Thyroid gland (tissue), 4 donors: ENCODE data around the gene FNDC10. TPM values are rescaled to one million over a fixed set of nuclear protein-coding genes. Genes with fewer than 3 reads are reported as not detected.
A peak's percentile ranks its signal among the peaks of the same experiment; 100 is the strongest.
"Not testable (repeated sequence)": the region's sequence is repeated elsewhere in the genome, so short reads cannot be mapped to it uniquely, and the experiment has no call there.

Experiments
- DNase-seq, 2 donors: peaks; one replicate each; pipeline ENCODE4 v3.0.0-alpha.2; 2019
- H3K27ac ChIP-seq, 3 donors: fragments of 200-600 bp; sonication (generic); 1 replicate in 2 of 3; 2 replicates in 1 of 3; pipeline ENCODE4 v1.5.1; 2016 to 2019; ENCODE audit warnings: mild to moderate bottlenecking in 1 of 3, moderate library complexity in 1 of 3
- H3K27me3 ChIP-seq: fragments of 200-600 bp; sonication (generic); one replicate; pipeline ENCODE4 v1.5.1; 2019
- H3K36me3 ChIP-seq, 2 donors: fragments of 200-600 bp; sonication (generic); one replicate each; pipeline ENCODE4 v1.5.1; 2016 to 2019
- H3K4me1 ChIP-seq, 2 donors: fragments of 200-600 bp; sonication (generic); one replicate each; pipeline ENCODE4 v1.5.1; 2017 to 2019
- H3K4me3 ChIP-seq, 3 donors: fragments of 200-600 bp; sonication (generic); replicated peaks in 1 of 3; 1 replicate in 2 of 3; 2 replicates in 1 of 3; pipeline ENCODE4 v1.5.1; 2016; ENCODE audit warnings: mild to moderate bottlenecking in 1 of 3
- H3K9me3 ChIP-seq: fragments of 200-600 bp; sonication (generic); one replicate; pipeline ENCODE4 v1.5.1; 2017
- POLR2A ChIP-seq, 2 donors: fragments of 450-650 bp; IDR thresholded peaks; one replicate each; pipeline ENCODE4 v1.6.1; 2017; ENCODE audit warnings: antibody characterized with exemption in 2 of 2, mild to moderate bottlenecking in 2 of 2, moderate library complexity in 1 of 2
- WGBS, 2 donors: methylation state at CpG; one replicate each; pipeline ENCODE4 v1.1.5; 2017; 5-methylcytosine and 5-hydroxymethylcytosine counted together
- intact Hi-C: fragments of 100-400 bp; cut with DNase I; formaldehyde crosslinking; loops from one replicate; pipeline ENCODE4 v1.15.1; 2023
- total RNA-seq, 4 donors: library from RNA; depleted of rRNA; stranded (reverse); fragments of >200 nt; gene quantifications; one replicate each; pipeline ENCODE4 v1.2.3, GENCODE V29; 2016
- TF ChIP-seq, protein P1 (sequence below), 6 experiments: fragments of 200-600 bp in 3 of 6; fragments of 450-650 bp in 3 of 6; sonication (generic) in 3 of 6; IDR thresholded peaks; one replicate each; pipeline ENCODE4 v1.5.1; 2016 to 2019; ENCODE audit warnings: antibody characterized with exemption in 6 of 6, mild to moderate bottlenecking in 2 of 6, inconsistent platforms in 1 of 6, moderate library complexity in 1 of 6

Gene FNDC10
- total RNA-seq, 4 donors from 2014 or later = 1.0 to 9.9 (median 5.3) TPM

DNA sequence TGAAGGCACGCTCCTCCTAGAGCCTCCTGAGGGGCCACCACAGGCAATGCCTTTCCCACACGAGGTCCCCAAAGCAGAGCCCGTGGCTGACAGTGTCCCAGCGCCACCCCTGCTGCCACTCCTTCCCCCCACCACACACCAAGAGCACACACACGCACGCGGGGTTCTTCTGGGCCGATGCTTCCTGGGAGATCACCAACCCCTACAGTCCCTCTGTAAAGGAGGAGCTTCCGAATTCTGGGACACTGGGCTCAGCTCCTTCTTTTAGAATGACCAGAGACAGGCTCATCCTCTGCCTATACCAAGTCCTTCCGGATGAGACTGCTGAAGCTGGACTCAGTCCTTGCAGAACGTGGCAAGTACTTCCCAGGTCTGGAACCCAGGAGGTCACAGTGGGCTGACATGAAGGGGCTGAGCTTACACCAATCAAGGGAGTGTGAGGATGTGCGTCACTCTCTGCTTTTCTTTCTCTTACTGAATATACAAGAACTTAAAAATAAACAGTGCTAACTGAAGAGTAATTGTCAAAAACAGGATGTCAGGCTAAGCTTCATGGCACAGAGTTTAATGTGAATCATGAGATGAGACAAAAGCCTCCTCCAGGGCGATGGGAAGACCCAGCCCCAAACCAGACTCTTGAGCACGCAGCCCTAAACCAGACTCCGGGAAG lies 38.0 kb downstream of the FNDC10 start:
- peaks cover 34 to 37% of the 10 kb centered on the region in 2 donors for H3K36me3 ChIP-seq

DNA sequence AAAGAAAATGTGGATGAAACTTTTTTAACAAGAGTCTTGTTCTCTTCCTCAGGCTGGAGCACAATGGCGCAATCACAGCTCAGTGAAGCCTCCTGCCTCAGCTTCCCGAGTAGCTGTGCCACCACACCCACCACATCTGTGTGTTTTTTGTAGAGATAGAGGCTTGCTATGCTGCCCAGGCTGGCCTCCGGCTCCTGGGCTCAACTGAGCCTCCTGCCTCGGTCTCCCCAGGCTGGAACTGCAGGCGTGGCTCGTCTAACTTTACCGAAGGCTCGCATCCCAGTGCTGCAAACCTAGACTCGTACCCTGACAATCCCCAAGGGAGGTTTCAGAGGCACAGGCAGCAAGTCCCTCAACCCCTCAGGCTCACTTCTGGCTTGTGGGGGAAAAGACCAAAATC lies 39.8 kb downstream of the FNDC10 start:
- H3K36me3 ChIP-seq = peaks cover 34 to 37% of the 10 kb centered on the region in 2 donors

More for the DNA sequence above, 38.0 kb downstream of the FNDC10 start:
- no peak overlapping the region for H3K27ac ChIP-seq
- WGBS, 2 donors = 87 to 91% methylated on average over 12 to 15 of the region's 15 CpGs
- H3K9me3 ChIP-seq = no peaks in the 10 kb centered on the region
- TF ChIP-seq, protein P1, sequence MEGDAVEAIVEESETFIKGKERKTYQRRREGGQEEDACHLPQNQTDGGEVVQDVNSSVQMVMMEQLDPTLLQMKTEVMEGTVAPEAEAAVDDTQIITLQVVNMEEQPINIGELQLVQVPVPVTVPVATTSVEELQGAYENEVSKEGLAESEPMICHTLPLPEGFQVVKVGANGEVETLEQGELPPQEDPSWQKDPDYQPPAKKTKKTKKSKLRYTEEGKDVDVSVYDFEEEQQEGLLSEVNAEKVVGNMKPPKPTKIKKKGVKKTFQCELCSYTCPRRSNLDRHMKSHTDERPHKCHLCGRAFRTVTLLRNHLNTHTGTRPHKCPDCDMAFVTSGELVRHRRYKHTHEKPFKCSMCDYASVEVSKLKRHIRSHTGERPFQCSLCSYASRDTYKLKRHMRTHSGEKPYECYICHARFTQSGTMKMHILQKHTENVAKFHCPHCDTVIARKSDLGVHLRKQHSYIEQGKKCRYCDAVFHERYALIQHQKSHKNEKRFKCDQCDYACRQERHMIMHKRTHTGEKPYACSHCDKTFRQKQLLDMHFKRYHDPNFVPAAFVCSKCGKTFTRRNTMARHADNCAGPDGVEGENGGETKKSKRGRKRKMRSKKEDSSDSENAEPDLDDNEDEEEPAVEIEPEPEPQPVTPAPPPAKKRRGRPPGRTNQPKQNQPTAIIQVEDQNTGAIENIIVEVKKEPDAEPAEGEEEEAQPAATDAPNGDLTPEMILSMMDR (IDR thresholded peaks at IDR 0.05) = no peak
- no peak for TF ChIP-seq POLR2A (IDR thresholded peaks at IDR 0.05)
- H3K4me1 ChIP-seq = peaks cover 15 to 21% of the 10 kb centered on the region in 2 donors
- no peak overlapping the region for H3K4me3 ChIP-seq
- intact Hi-C loops = no loop called here
- H3K27me3 ChIP-seq = no peaks in the 10 kb centered on the region
- DNase-seq = no peak

DNA sequence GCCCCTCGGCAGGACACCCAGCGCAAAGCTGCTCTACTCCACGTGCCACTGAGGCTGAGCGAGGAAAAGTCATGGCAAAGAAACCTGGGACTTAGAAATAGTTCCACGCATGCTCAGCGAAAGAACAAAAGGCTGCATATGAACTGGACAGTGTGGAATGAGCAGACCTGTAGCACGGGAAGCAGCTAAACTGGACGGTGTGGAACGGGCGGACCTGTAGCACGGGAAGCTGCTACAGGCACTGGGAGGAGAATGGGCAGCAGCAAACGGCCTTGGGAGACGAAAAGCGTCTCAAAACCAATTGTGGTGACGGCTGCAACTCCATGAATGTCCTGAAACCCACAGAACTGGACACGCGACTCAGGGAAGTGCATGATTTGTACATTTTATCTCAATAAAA lies 40.9 kb downstream of the FNDC10 start:
- intact Hi-C loops = no loop called here
- no peak for DNase-seq
- Histone ChIP-seq H3K27me3 (no peaks in the 10 kb centered on the region), H3K27ac (no peak overlapping the region), H3K4me1 (peaks cover 38 to 47% of the 10 kb centered on the region in 2 donors), H3K9me3 (no peaks in the 10 kb centered on the region), H3K4me3 (no peak overlapping the region), H3K36me3 (peaks cover 26 to 30% of the 10 kb centered on the region in 2 donors)
- 79 to 86% methylated on average over 17 of the region's 17 CpGs for WGBS, 2 donors
- no peak for TF ChIP-seq POLR2A (IDR thresholded peaks at IDR 0.05)
- TF ChIP-seq, protein P1 (IDR thresholded peaks at IDR 0.05) = no peak

More for the DNA sequence above, 39.8 kb downstream of the FNDC10 start:
- Histone ChIP-seq H3K27me3 (no peaks in the 10 kb centered on the region), H3K4me1 (peaks cover 32 to 37% of the 10 kb centered on the region in 2 donors), H3K4me3 (no peak overlapping the region), H3K9me3 (no peaks in the 10 kb centered on the region), H3K27ac (no peak overlapping the region)
- intact Hi-C loops = no loop called here
- WGBS, 2 donors = 94 to 100% methylated on average over 9 of the region's 9 CpGs
- no peak for DNase-seq
- no peak for TF ChIP-seq POLR2A (IDR thresholded peaks at IDR 0.05)
- TF ChIP-seq, protein P1 (IDR thresholded peaks at IDR 0.05) = no peak

DNA sequence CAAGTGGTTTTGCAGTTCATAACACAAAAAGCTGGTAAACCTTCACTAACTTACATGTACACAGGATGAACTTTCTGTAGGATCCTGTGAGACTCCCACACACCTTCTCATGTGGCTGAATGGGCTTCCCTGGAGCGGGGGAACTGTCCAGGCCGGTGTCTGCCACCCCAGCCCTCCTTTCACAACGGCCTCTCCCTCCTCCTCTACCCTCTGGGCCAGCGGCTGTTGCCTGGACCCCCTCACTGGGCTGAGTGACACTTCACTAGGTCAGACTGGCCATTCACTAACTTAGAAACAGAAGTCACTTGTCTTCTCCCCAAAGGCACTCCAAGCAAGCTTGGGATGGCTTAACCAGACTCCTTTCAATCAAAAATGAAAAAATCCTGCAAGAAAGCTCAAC lies 41.3 kb downstream of the FNDC10 start:
- DNase-seq = no peak
- no peak overlapping the region for H3K4me3 ChIP-seq
- intact Hi-C loops = no loop called here
- peaks cover 38 to 47% of the 10 kb centered on the region in 2 donors for H3K4me1 ChIP-seq
- 60 to 69% methylated on average over 4 of the region's 4 CpGs for WGBS, 2 donors
- peak overlapping the region in 2 of 3 donors; percentile 83 to 86 for H3K27ac ChIP-seq
- no peaks in the 10 kb centered on the region for H3K27me3 ChIP-seq
- H3K9me3 ChIP-seq = no peaks in the 10 kb centered on the region
- TF ChIP-seq, protein P1 (IDR thresholded peaks at IDR 0.05) = no peak
- TF ChIP-seq POLR2A (IDR thresholded peaks at IDR 0.05) = no peak
- H3K36me3 ChIP-seq = peaks cover 21 to 25% of the 10 kb centered on the region in 2 donors

DNA sequence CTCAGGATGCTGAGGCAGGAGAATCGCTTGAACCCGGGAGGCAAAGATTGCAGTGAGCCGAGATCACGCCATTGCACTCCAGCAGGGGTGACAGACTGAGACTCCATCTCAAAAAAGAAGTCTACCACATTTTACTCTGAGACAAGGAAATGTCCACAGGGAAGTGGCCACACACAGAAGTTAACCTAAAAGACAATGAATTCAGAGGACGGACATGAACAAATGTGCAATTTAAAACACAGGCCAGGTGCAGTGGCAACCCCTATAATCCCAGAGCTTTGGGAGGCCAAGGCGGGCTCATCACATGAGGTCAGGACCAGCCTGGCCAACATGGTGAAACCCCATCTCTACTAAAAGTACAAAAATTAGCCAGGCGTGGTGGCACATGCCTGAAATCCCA lies 42.2 kb downstream of the FNDC10 start:
- 76 to 79% methylated on average over 7 of the region's 7 CpGs for WGBS, 2 donors
- H3K4me3 ChIP-seq, H3K9me3 ChIP-seq, DNase-seq, intact Hi-C loops, H3K27me3 ChIP-seq: not testable (repeated sequence)
- Histone ChIP-seq H3K4me1 (peaks cover 38 to 47% of the 10 kb centered on the region in 2 donors), H3K36me3 (peaks cover 14 to 17% of the 10 kb centered on the region in 2 donors), H3K27ac (peak overlapping the region; percentile 83 to 92 (median 86))

DNA sequence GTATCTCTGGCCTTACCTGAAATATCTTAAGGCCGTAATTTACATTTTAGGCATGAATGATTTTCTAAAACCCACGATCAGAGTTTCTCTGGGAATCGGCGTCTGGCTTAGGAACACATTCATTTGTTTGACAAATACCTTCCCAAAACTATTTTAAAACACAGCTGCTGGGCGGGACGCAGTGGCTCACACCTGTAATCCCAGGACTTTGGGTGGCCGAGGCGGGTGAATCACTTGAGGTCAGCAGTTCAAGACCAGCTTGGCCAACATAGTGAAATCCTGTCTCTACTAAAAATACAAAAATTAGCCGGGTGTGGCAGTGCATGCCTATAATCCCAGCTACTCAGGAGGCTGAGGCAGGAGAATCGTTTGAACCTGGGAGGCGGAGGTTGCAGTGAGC lies 43.0 kb downstream of the FNDC10 start:
- H3K4me3 ChIP-seq, intact Hi-C loops, H3K27me3 ChIP-seq, H3K9me3 ChIP-seq: not testable (repeated sequence)
- Histone ChIP-seq H3K36me3 (peaks cover 7 to 12% of the 10 kb centered on the region in 2 donors), H3K27ac (peak overlapping the region; percentile 83 to 92 (median 86)), H3K4me1 (peaks cover 38 to 47% of the 10 kb centered on the region in 2 donors)
- DNase-seq = peak; percentile 62 to 80
- 36 to 46% methylated on average over 11 of the region's 11 CpGs for WGBS, 2 donors
